AG09309 (cell line): ENCODE data around the gene HSPA12B.

Source experiments
- DNase-seq: peaks from one replicate; pipeline ENCODE4 v3.0.0-alpha.2; 2010; ENCODE audit warnings: low read depth
- H3K4me3 ChIP-seq: 2 replicates; pipeline ENCODE4 v1.5.1; 2011; ENCODE audit warnings: mild to moderate bottlenecking, low read depth, low read length, moderate library complexity; ENCODE audit not compliant: control insufficient read depth
- TF ChIP-seq, protein P1 (sequence below): IDR thresholded peaks from 2 replicates; pipeline ENCODE4 v1.5.1; 2011; ENCODE audit warnings: mild to moderate bottlenecking, low read depth, low read length, inconsistent platforms; ENCODE audit not compliant: insufficient read depth, control insufficient read depth; ENCODE audit errors: missing control alignments

Gene HSPA12B

GRCh38 chr20:3795511-3796468 is 63.3 kb downstream of the HSPA12B start, which contains the start of gene CDC25B:
Gene CDC25B, plus strand, starts transcription at chr20:3796310. Its CDS starts 222 bp downstream, at chr20:3796532.
- TF ChIP-seq, protein P1, sequence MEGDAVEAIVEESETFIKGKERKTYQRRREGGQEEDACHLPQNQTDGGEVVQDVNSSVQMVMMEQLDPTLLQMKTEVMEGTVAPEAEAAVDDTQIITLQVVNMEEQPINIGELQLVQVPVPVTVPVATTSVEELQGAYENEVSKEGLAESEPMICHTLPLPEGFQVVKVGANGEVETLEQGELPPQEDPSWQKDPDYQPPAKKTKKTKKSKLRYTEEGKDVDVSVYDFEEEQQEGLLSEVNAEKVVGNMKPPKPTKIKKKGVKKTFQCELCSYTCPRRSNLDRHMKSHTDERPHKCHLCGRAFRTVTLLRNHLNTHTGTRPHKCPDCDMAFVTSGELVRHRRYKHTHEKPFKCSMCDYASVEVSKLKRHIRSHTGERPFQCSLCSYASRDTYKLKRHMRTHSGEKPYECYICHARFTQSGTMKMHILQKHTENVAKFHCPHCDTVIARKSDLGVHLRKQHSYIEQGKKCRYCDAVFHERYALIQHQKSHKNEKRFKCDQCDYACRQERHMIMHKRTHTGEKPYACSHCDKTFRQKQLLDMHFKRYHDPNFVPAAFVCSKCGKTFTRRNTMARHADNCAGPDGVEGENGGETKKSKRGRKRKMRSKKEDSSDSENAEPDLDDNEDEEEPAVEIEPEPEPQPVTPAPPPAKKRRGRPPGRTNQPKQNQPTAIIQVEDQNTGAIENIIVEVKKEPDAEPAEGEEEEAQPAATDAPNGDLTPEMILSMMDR = peak; percentile 45
- peak within 1 kb of the TSS; percentile 79 for H3K4me3 ChIP-seq
- peak; percentile 59 for DNase-seq

- DNase-seq = no peak
- TF ChIP-seq, protein P1 = no peak
- H3K4me3 ChIP-seq = peak overlapping the region; percentile 79
Measured at GRCh38 chr20:3796477-3797225, 64.2 kb downstream of the HSPA12B start.

DNA sequence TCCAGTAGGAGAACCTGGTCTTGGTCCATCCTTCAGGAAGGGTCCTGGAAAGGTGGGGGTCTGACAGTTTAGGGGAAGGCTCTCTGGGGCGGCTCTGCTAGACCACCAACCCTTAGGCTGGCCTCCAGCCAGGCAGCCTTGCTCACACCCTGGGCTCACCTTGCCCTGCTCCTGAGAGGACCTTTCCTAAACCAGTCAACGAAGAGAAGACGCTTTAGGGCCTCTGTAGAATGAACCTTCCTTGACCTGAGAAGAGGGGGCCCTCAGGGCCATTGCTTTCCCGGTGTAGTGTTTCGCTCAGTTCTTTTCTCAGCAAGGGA is 64.7 kb downstream of the HSPA12B start:
- H3K4me3 ChIP-seq = peak overlapping the region; percentile 79
- TF ChIP-seq, protein P1 = no peak

GRCh38 chr20:3797592-3798372 is 65.3 kb downstream of the HSPA12B start:
- peak overlapping the region; percentile 79 for H3K4me3 ChIP-seq
- no peak for DNase-seq
- TF ChIP-seq, protein P1 = no peak

More for the DNA sequence above, 64.7 kb downstream of the HSPA12B start:
- no peak for DNase-seq

DNA sequence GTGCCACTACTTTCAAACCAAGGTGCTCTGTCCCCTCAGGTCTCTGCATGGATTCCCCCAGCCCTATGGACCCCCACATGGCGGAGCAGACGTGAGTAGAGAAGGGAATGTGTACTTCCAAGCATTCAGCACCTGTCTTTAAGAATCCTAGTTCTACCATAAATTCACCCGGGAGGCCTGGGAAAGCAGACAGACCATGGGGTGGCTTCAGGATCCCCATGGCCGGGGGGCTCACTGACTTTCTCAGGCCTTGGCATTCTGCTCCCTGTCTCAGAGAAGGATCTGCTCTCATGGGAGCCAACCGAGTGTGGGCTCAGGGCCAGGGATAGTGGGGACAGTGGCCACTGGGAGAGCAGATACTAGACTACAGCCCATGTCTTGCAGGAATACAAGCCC is 65.9 kb downstream of the HSPA12B start:
- no peak overlapping the region; the same call in 1 of the 2 replicates for H3K4me3 ChIP-seq
- TF ChIP-seq, protein P1 = no peak
- no peak for DNase-seq

- H3K4me3 ChIP-seq = no peak overlapping the region
- DNase-seq = no peak
- TF ChIP-seq, protein P1 = no peak
Measured at GRCh38 chr20:3798908-3799248, 66.4 kb downstream of the HSPA12B start.
